Measurements from ENCODE around the gene CRHR2. TPM values are rescaled to one million over a fixed set of nuclear protein-coding genes. Genes with fewer than 3 reads are reported as not detected.

Gene CRHR2
- total and polyA plus RNA-seq, 2 of the 4 experiments (the other 2 are of a cell fraction), result not detected

DNA sequence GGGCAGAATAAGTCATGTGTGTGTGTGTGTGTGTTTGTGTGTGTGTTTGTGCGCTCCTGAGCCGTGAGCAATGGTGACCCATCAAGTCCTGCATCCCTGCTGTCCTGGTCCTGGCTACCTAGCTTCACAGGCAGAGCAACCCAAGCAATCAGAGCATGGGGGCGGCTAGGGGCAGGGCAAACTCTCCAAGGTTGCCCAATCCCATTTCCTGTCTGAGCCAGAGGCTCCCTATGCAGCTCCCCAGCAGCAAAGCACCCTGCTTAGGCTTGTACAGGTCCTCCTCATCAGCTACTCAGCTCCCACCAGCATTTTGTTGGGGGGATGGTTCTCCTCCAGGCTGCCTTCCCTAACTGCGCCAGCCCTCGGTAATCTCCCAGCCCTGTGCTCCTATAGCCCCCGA lies 31.1 kb upstream of the CRHR2 start:
- H3K36me3 ChIP-seq (ENCODE audit: control insufficient read depth, insufficient read depth, low read length), result no peaks in the 10 kb centered on the region
- no TSS peak for BruUV-seq (replicated peaks)
- TF ChIP-seq FOS (IDR thresholded peaks at IDR 0.05; ENCODE audit: low read depth, low read length) (no peak), RFX5 (IDR thresholded peaks at IDR 0.05; ENCODE audit: low read depth, low read length) (no peak), POLR2A (IDR thresholded peaks at IDR 0.05; ENCODE audit: low read depth, low read length) (no peak), MXI1 (IDR thresholded peaks at IDR 0.05; ENCODE audit: borderline replicate concordance, low read depth, low read length) (no peak), RCOR1 (IDR thresholded peaks at IDR 0.05; ENCODE audit: insufficient replicate concordance, low read length) (no peak), RAD21 (IDR thresholded peaks at IDR 0.05; ENCODE audit: low read length) (no peak), MAFK (IDR thresholded peaks at IDR 0.05; ENCODE audit: low read depth, low read length) (no peak), CEBPB (IDR thresholded peaks at IDR 0.05; ENCODE audit: low read depth, low read length) (no peak), CHD1 (IDR thresholded peaks at IDR 0.05; ENCODE audit: low read depth, low read length) (no peak), NFE2L2 (IDR thresholded peaks at IDR 0.05; ENCODE audit: low read depth, low read length) (no peak), BHLHE40 (IDR thresholded peaks at IDR 0.05; ENCODE audit: low read depth, low read length) (no peak), SMC3 (IDR thresholded peaks at IDR 0.05; ENCODE audit: low read depth, low read length) (no peak), MAZ (IDR thresholded peaks at IDR 0.05; ENCODE audit: borderline replicate concordance, low read depth, low read length) (no peak)
- TF ChIP-seq, protein P1, sequence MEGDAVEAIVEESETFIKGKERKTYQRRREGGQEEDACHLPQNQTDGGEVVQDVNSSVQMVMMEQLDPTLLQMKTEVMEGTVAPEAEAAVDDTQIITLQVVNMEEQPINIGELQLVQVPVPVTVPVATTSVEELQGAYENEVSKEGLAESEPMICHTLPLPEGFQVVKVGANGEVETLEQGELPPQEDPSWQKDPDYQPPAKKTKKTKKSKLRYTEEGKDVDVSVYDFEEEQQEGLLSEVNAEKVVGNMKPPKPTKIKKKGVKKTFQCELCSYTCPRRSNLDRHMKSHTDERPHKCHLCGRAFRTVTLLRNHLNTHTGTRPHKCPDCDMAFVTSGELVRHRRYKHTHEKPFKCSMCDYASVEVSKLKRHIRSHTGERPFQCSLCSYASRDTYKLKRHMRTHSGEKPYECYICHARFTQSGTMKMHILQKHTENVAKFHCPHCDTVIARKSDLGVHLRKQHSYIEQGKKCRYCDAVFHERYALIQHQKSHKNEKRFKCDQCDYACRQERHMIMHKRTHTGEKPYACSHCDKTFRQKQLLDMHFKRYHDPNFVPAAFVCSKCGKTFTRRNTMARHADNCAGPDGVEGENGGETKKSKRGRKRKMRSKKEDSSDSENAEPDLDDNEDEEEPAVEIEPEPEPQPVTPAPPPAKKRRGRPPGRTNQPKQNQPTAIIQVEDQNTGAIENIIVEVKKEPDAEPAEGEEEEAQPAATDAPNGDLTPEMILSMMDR (conservative IDR thresholded peaks at IDR 0.05; ENCODE audit: low read depth, low read length), result no peak
- TF ChIP-seq, protein P2, sequence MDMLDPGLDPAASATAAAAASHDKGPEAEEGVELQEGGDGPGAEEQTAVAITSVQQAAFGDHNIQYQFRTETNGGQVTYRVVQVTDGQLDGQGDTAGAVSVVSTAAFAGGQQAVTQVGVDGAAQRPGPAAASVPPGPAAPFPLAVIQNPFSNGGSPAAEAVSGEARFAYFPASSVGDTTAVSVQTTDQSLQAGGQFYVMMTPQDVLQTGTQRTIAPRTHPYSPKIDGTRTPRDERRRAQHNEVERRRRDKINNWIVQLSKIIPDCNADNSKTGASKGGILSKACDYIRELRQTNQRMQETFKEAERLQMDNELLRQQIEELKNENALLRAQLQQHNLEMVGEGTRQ (IDR thresholded peaks at IDR 0.05; ENCODE audit: low read depth, low read length), result no peak
- TF ChIP-seq, protein P3, sequence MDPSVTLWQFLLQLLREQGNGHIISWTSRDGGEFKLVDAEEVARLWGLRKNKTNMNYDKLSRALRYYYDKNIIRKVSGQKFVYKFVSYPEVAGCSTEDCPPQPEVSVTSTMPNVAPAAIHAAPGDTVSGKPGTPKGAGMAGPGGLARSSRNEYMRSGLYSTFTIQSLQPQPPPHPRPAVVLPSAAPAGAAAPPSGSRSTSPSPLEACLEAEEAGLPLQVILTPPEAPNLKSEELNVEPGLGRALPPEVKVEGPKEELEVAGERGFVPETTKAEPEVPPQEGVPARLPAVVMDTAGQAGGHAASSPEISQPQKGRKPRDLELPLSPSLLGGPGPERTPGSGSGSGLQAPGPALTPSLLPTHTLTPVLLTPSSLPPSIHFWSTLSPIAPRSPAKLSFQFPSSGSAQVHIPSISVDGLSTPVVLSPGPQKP (IDR thresholded peaks at IDR 0.05; ENCODE audit: borderline replicate concordance, low read depth, low read length), result no peak
- no peak for DNase-seq
- in situ Hi-C loops (cut with MboI; ENCODE audit: low sequenced_read_pairs), result no loop called here
- H4K91ac ChIP-seq (ENCODE audit: insufficient read depth, low read depth, low read length), result no peak overlapping the region
- H3K56ac ChIP-seq (ENCODE audit: extremely low read depth, insufficient read depth, low read length), result no peak overlapping the region
- H3K4ac ChIP-seq (ENCODE audit: low read depth, low read length), result no peak overlapping the region
- H3K9me1 ChIP-seq (ENCODE audit: insufficient read depth, low read length), result no peaks in the 10 kb centered on the region
- H3K9me3 ChIP-seq (ENCODE audit: control insufficient read depth, insufficient read depth, low read length), result peaks cover 2% of the 10 kb centered on the region; the same call in 1 of the 2 replicates
- H2BK20ac ChIP-seq (ENCODE audit: low read depth, low read length), result no peak overlapping the region
- H2AK5ac ChIP-seq (ENCODE audit: low read depth, low read length), result no peak overlapping the region
- H3K4me3 ChIP-seq (ENCODE audit: insufficient read depth, low read depth, low read length), result no peak overlapping the region
- no peak overlapping the region for H2AK9ac ChIP-seq (replicated peaks; ENCODE audit: low read depth, low read length, poor library complexity)
- WGBS, 2 experiments (ENCODE audit: extremely low coverage in 2 of 2, insufficient read length in 1 of 2), result no CpG with 5 or more reads among the region's 6 CpGs
- no peak overlapping the region for H2AFZ ChIP-seq (replicated peaks; ENCODE audit: low read length, poor library complexity)
- no peak overlapping the region for H3K14ac ChIP-seq (replicated peaks; ENCODE audit: low read depth, low read length)
- intact Hi-C loops (cut with micrococcal nuclease), result no loop called here
- CTCF ChIA-PET, result no interaction called here
- H3K27ac ChIP-seq (ENCODE audit: insufficient read depth, low read length), result no peak overlapping the region
- no peaks in the 10 kb centered on the region for H3K79me1 ChIP-seq (ENCODE audit: low read depth in 1 of 2, low read length in 2 of 2)
- H3K23ac ChIP-seq (ENCODE audit: low read depth, low read length), result no peak overlapping the region
- ATAC-seq (ENCODE audit: low read depth), result no peak
- no peaks in the 10 kb centered on the region for H3K4me1 ChIP-seq (ENCODE audit: control insufficient read depth, insufficient read depth, low read length)
- no peak overlapping the region for H2BK120ac ChIP-seq (ENCODE audit: low read depth, low read length)
- peaks cover 13% of the 10 kb centered on the region for H3K27me3 ChIP-seq (ENCODE audit: control insufficient read depth, insufficient read depth, low read length)
- POLR2A ChIA-PET (ENCODE audit: unreplicated experiment), result no interaction called here
- H3K4me2 ChIP-seq (ENCODE audit: low read depth, low read length), result no peak overlapping the region
- no peak overlapping the region for H4K8ac ChIP-seq (ENCODE audit: low read depth in 2 of 2, low read length in 2 of 2)
- no peak overlapping the region for H4K5ac ChIP-seq (ENCODE audit: low read depth, low read length)
- no peak overlapping the region for H2BK5ac ChIP-seq (ENCODE audit: low read depth, low read length, poor library complexity, severe bottlenecking)
- H4K20me1 ChIP-seq (ENCODE audit: insufficient read depth, low read length), result no peaks in the 10 kb centered on the region
- dilution Hi-C loops (cut with HindIII; ENCODE audit: low sequenced_read_pairs, unreplicated experiment), result no loop called here
- no peak overlapping the region for H3K9ac ChIP-seq (ENCODE audit: low read depth, low read length)
- no peak overlapping the region for H3K18ac ChIP-seq (ENCODE audit: low read depth, low read length)
- H2BK15ac ChIP-seq (ENCODE audit: low read depth, low read length), result no peak overlapping the region
